ENCODE results near the gene CRIM1.

Gene CRIM1

GRCh38 chr2:36414307-36414706 is 58.7 kb downstream of the CRIM1 start:
- Histone ChIP-seq H3K27ac (ENCODE audit: low read depth, low read length) (peak overlapping the region; percentile 66), H3K4me3 (ENCODE audit: low read depth in 1 of 5, low read length in 5 of 5) (no peak overlapping the region), H3K36me3 (ENCODE audit: control insufficient read depth in 5 of 5, insufficient read depth in 5 of 5, low read length in 5 of 5) (peaks cover 0 to 4% (median 0%) of the 10 kb centered on the region in 5 donors), H3K9me3 (ENCODE audit: control insufficient read depth in 5 of 5, low read length in 5 of 5) (no peaks in the 10 kb centered on the region), H3K4me1 (ENCODE audit: control insufficient read depth in 5 of 5, insufficient read depth in 5 of 5, low read length in 5 of 5) (peaks cover 11 to 93% (median 62%) of the 10 kb centered on the region in 5 donors), H3K27me3 (ENCODE audit: control insufficient read depth in 5 of 5, insufficient read depth in 4 of 5, low read length in 5 of 5) (no peaks in the 10 kb centered on the region), H3K9ac (ENCODE audit: low read length in 5 of 5) (no peak overlapping the region)

- peaks cover 0 to 4% (median 0%) of the 10 kb centered on the region in 5 donors for H3K36me3 ChIP-seq (ENCODE audit: control insufficient read depth in 5 of 5, insufficient read depth in 5 of 5, low read length in 5 of 5)
- no peaks in the 10 kb centered on the region for H3K9me3 ChIP-seq (ENCODE audit: control insufficient read depth in 5 of 5, low read length in 5 of 5)
- peak overlapping the region; percentile 66 for H3K27ac ChIP-seq (ENCODE audit: low read depth, low read length)
- H3K4me3 ChIP-seq (ENCODE audit: low read depth in 1 of 5, low read length in 5 of 5), result no peak overlapping the region
- H3K4me1 ChIP-seq (ENCODE audit: control insufficient read depth in 5 of 5, insufficient read depth in 5 of 5, low read length in 5 of 5), result peaks cover 11 to 91% (median 53%) of the 10 kb centered on the region in 5 donors
- no peak overlapping the region for H3K9ac ChIP-seq (ENCODE audit: low read length in 5 of 5)
- no peaks in the 10 kb centered on the region for H3K27me3 ChIP-seq (ENCODE audit: control insufficient read depth in 5 of 5, insufficient read depth in 4 of 5, low read length in 5 of 5)
Measured at GRCh38 chr2:36415381-36416022, 59.9 kb downstream of the CRIM1 start.

- Histone ChIP-seq H3K4me3 (ENCODE audit: low read depth in 1 of 5, low read length in 5 of 5) (no peak overlapping the region), H3K36me3 (ENCODE audit: control insufficient read depth in 5 of 5, insufficient read depth in 5 of 5, low read length in 5 of 5) (peaks cover 0 to 4% (median 0%) of the 10 kb centered on the region in 5 donors), H3K9ac (ENCODE audit: low read length in 5 of 5) (no peak overlapping the region), H3K27me3 (ENCODE audit: control insufficient read depth in 5 of 5, insufficient read depth in 4 of 5, low read length in 5 of 5) (no peaks in the 10 kb centered on the region), H3K27ac (ENCODE audit: low read depth, low read length) (peak overlapping the region; percentile 19), H3K4me1 (ENCODE audit: control insufficient read depth in 5 of 5, insufficient read depth in 5 of 5, low read length in 5 of 5) (peaks cover 8 to 86% (median 55%) of the 10 kb centered on the region in 5 donors), H3K9me3 (ENCODE audit: control insufficient read depth in 5 of 5, low read length in 5 of 5) (no peaks in the 10 kb centered on the region)
Measured at GRCh38 chr2:36416370-36417165, 61.0 kb downstream of the CRIM1 start.

DNA sequence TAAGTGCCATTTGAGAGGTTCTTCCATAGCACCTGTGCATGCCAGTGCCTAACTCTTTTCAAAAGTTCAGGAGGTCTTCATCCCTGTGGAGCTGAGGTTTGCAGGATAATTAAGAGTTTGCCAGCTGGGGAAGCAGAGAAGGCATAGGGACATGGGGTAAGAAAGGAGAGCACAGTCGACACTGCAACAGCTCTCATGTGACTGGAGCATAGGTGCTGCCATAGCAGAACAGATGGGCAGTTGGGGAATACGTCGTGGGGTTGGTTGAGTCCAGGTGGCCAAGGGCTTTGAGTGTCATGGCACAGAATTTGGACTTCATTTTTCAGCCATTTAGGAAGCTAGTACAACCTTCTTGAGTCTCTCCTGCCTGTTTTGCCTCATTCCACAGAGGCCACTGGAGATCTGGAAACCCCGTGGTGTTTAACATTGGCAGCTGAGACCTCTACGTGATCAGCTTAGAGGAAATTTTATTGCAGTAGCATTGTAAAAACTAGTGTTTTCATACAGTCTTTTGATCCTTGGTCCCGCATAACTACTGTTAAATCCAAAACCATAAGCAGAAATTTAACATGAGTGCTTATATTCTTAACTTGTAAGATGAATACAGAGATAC is 65.1 kb downstream of the CRIM1 start:
- Histone ChIP-seq H3K9ac (ENCODE audit: low read length in 5 of 5) (no peak overlapping the region), H3K4me3 (ENCODE audit: low read depth in 1 of 5, low read length in 5 of 5) (no peak overlapping the region), H3K9me3 (ENCODE audit: control insufficient read depth in 5 of 5, low read length in 5 of 5) (no peaks in the 10 kb centered on the region), H3K36me3 (ENCODE audit: control insufficient read depth in 5 of 5, insufficient read depth in 5 of 5, low read length in 5 of 5) (peaks cover 3 to 7% (median 6%) of the 10 kb centered on the region in 5 donors), H3K27me3 (ENCODE audit: control insufficient read depth in 5 of 5, insufficient read depth in 4 of 5, low read length in 5 of 5) (no peaks in the 10 kb centered on the region), H3K27ac (ENCODE audit: low read depth, low read length) (no peak overlapping the region), H3K4me1 (ENCODE audit: control insufficient read depth in 5 of 5, insufficient read depth in 5 of 5, low read length in 5 of 5) (peaks cover 0 to 46% (median 31%) of the 10 kb centered on the region in 5 donors)

- peaks cover 3 to 9% (median 6%) of the 10 kb centered on the region in 5 donors for H3K36me3 ChIP-seq (ENCODE audit: control insufficient read depth in 5 of 5, insufficient read depth in 5 of 5, low read length in 5 of 5)
- H3K4me1 ChIP-seq (ENCODE audit: control insufficient read depth in 5 of 5, insufficient read depth in 5 of 5, low read length in 5 of 5), result peaks cover 0 to 43% (median 24%) of the 10 kb centered on the region in 5 donors
- no peak overlapping the region for H3K9ac ChIP-seq (ENCODE audit: low read length in 5 of 5)
- no peak overlapping the region for H3K27ac ChIP-seq (ENCODE audit: low read depth, low read length)
- no peaks in the 10 kb centered on the region for H3K27me3 ChIP-seq (ENCODE audit: control insufficient read depth in 5 of 5, insufficient read depth in 4 of 5, low read length in 5 of 5)
- H3K4me3 ChIP-seq (ENCODE audit: low read depth in 1 of 5, low read length in 5 of 5), result no peak overlapping the region
- H3K9me3 ChIP-seq (ENCODE audit: control insufficient read depth in 5 of 5, low read length in 5 of 5), result no peaks in the 10 kb centered on the region
Measured at GRCh38 chr2:36421379-36421778, 65.8 kb downstream of the CRIM1 start.

GRCh38 chr2:36423172-36423571 is 67.6 kb downstream of the CRIM1 start:
- Histone ChIP-seq H3K27ac (ENCODE audit: low read depth, low read length) (no peak overlapping the region), H3K4me1 (ENCODE audit: control insufficient read depth in 5 of 5, insufficient read depth in 5 of 5, low read length in 5 of 5) (peaks cover 0 to 28% (median 13%) of the 10 kb centered on the region in 5 donors), H3K36me3 (ENCODE audit: control insufficient read depth in 5 of 5, insufficient read depth in 5 of 5, low read length in 5 of 5) (peaks cover 3 to 13% (median 4%) of the 10 kb centered on the region in 5 donors), H3K27me3 (ENCODE audit: control insufficient read depth in 5 of 5, insufficient read depth in 4 of 5, low read length in 5 of 5) (no peaks in the 10 kb centered on the region), H3K9ac (ENCODE audit: low read length in 5 of 5) (no peak overlapping the region), H3K4me3 (ENCODE audit: low read depth in 1 of 5, low read length in 5 of 5) (no peak overlapping the region), H3K9me3 (ENCODE audit: control insufficient read depth in 5 of 5, low read length in 5 of 5) (no peaks in the 10 kb centered on the region)

DNA sequence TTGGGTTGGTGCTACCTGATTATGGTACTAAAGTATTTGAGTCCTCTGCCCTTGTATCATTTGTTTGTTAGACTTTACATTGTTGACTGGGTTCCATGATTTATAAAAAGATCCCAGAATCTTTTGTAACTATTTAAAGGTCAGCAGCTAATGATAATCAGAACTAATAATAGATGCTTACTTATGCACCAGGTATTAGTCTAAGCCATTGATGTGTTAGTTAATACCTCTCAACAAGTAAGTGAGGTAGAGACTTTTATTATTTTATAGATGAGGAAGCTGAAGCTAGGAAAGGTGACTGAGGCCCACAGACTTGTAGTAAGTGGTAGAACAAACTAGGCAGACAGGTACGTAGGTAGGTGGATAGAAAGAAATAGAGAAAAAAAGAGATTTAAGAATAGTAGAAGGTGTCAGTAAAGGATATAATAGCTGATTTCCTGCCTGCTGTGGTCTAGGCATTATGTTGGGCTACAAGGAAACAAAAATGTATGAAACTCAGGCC is 68.1 kb downstream of the CRIM1 start:
- Histone ChIP-seq H3K27me3 (ENCODE audit: control insufficient read depth in 5 of 5, insufficient read depth in 4 of 5, low read length in 5 of 5) (no peaks in the 10 kb centered on the region), H3K4me1 (ENCODE audit: control insufficient read depth in 5 of 5, insufficient read depth in 5 of 5, low read length in 5 of 5) (peaks cover 0 to 25% (median 13%) of the 10 kb centered on the region in 5 donors), H3K36me3 (ENCODE audit: control insufficient read depth in 5 of 5, insufficient read depth in 5 of 5, low read length in 5 of 5) (peaks cover 3 to 13% (median 4%) of the 10 kb centered on the region in 5 donors), H3K27ac (ENCODE audit: low read depth, low read length) (no peak overlapping the region), H3K9ac (ENCODE audit: low read length in 5 of 5) (no peak overlapping the region), H3K4me3 (ENCODE audit: low read depth in 1 of 5, low read length in 5 of 5) (no peak overlapping the region), H3K9me3 (ENCODE audit: control insufficient read depth in 5 of 5, low read length in 5 of 5) (no peaks in the 10 kb centered on the region)

GRCh38 chr2:36425608-36426355 is 70.2 kb downstream of the CRIM1 start:
- Histone ChIP-seq H3K36me3 (ENCODE audit: control insufficient read depth in 5 of 5, insufficient read depth in 5 of 5, low read length in 5 of 5) (peaks cover 3 to 13% (median 6%) of the 10 kb centered on the region in 5 donors), H3K4me1 (ENCODE audit: control insufficient read depth in 5 of 5, insufficient read depth in 5 of 5, low read length in 5 of 5) (peaks cover 0 to 29% (median 24%) of the 10 kb centered on the region in 5 donors), H3K9ac (ENCODE audit: low read length in 5 of 5) (no peak overlapping the region), H3K27ac (ENCODE audit: low read depth, low read length) (no peak overlapping the region), H3K9me3 (ENCODE audit: control insufficient read depth in 5 of 5, low read length in 5 of 5) (no peaks in the 10 kb centered on the region), H3K27me3 (ENCODE audit: control insufficient read depth in 5 of 5, insufficient read depth in 4 of 5, low read length in 5 of 5) (no peaks in the 10 kb centered on the region), H3K4me3 (ENCODE audit: low read depth in 1 of 5, low read length in 5 of 5) (no peak overlapping the region)

DNA sequence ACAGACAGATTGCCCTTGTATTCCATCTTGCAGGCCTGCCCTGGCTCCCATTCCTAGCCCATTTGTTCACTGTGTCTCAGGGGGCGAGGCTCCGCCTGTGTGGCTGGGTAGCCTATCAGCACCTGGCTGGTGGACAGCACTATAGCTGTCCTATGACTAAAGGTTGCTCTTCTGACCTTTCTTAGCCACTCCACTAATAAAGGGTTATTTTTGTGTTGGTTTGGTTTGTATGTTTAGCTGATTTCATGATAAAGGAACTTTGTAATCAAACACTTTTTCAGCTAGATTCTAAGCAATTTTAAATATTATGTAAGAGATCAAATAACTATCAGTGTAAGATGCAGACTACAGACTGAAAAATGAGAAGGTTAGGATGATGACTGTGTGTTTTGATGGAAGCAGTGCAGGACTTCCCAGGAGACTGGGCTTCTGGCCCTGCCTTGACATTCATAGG is 72.2 kb downstream of the CRIM1 start:
- peaks cover 3 to 13% (median 6%) of the 10 kb centered on the region in 5 donors for H3K36me3 ChIP-seq (ENCODE audit: control insufficient read depth in 5 of 5, insufficient read depth in 5 of 5, low read length in 5 of 5)

More for the DNA sequence above, 72.2 kb downstream of the CRIM1 start:
- Histone ChIP-seq H3K27ac (ENCODE audit: low read depth, low read length) (no peak overlapping the region), H3K4me1 (ENCODE audit: control insufficient read depth in 5 of 5, insufficient read depth in 5 of 5, low read length in 5 of 5) (peaks cover under 1 to 38% (median 33%) of the 10 kb centered on the region in 5 donors), H3K27me3 (ENCODE audit: control insufficient read depth in 5 of 5, insufficient read depth in 4 of 5, low read length in 5 of 5) (no peaks in the 10 kb centered on the region), H3K9me3 (ENCODE audit: control insufficient read depth in 5 of 5, low read length in 5 of 5) (no peaks in the 10 kb centered on the region), H3K9ac (ENCODE audit: low read length in 5 of 5) (no peak overlapping the region), H3K4me3 (ENCODE audit: low read depth in 1 of 5, low read length in 5 of 5) (no peak overlapping the region)

Data from subcutaneous abdominal adipose tissue (tissue), 5 donors.